Measurements from ENCODE around the gene SORBS1. TPM values are rescaled to one million over a fixed set of nuclear protein-coding genes. Genes with fewer than 3 reads are reported as not detected.
"Not testable (repeated sequence)": the region's sequence is repeated elsewhere in the genome, so short reads cannot be mapped to it uniquely, and the experiment has no call there.

SORBS1 gene
- total RNA-seq, 1 donor from 2014 or later: 1.1 TPM

- intact Hi-C loops (cut with micrococcal nuclease): no loop called here
These were observed 204.8 kb downstream of the SORBS1 start for GRCh38 chr10:95356190-95356955.

GRCh38 chr10:95355301-95355700, 205.9 kb downstream of the SORBS1 start:
- intact Hi-C loops (cut with micrococcal nuclease): no loop called here

- intact Hi-C loops (cut with micrococcal nuclease): no loop called here
These were observed 207.1 kb downstream of the SORBS1 start for GRCh38 chr10:95354110-95354509.

- intact Hi-C loops (cut with micrococcal nuclease): no loop called here
These were observed 208.0 kb downstream of the SORBS1 start for GRCh38 chr10:95353123-95353522.

GRCh38 chr10:95352684-95353083, 208.5 kb downstream of the SORBS1 start:
- intact Hi-C loops (cut with micrococcal nuclease): no loop called here

GRCh38 chr10:95350830-95351228, 210.3 kb downstream of the SORBS1 start:
- intact Hi-C loops (cut with micrococcal nuclease): no loop called here

- intact Hi-C loops (cut with micrococcal nuclease): no loop called here
These were observed 210.8 kb downstream of the SORBS1 start for GRCh38 chr10:95350219-95350829.

GRCh38 chr10:95347402-95347766, 213.8 kb downstream of the SORBS1 start:
- intact Hi-C loops (cut with micrococcal nuclease): not testable (repeated sequence)

- intact Hi-C loops (cut with micrococcal nuclease): no loop called here
These were observed 214.3 kb downstream of the SORBS1 start for GRCh38 chr10:95346715-95347401.

- intact Hi-C loops (cut with micrococcal nuclease): no loop called here
These were observed 217.6 kb downstream of the SORBS1 start for GRCh38 chr10:95343573-95343972.

GRCh38 chr10:95341716-95342130, 219.4 kb downstream of the SORBS1 start:
- intact Hi-C loops (cut with micrococcal nuclease): no loop called here

GRCh38 chr10:95339863-95340262, 221.3 kb downstream of the SORBS1 start:
- intact Hi-C loops (cut with micrococcal nuclease): no loop called here

- intact Hi-C loops (cut with micrococcal nuclease): no loop called here
These were observed 223.6 kb downstream of the SORBS1 start for GRCh38 chr10:95337423-95338160.

GRCh38 chr10:95336702-95337101, 224.5 kb downstream of the SORBS1 start:
- intact Hi-C loops (cut with micrococcal nuclease): no loop called here

- intact Hi-C loops (cut with micrococcal nuclease): no loop called here
These were observed 225.1 kb downstream of the SORBS1 start for GRCh38 chr10:95335933-95336699.

- intact Hi-C loops (cut with micrococcal nuclease): no loop called here
These were observed 226.4 kb downstream of the SORBS1 start for GRCh38 chr10:95334805-95335144.

GRCh38 chr10:95333997-95334804, 227.0 kb downstream of the SORBS1 start:
- intact Hi-C loops (cut with micrococcal nuclease): no loop called here

GRCh38 chr10:95332666-95333249, 228.4 kb downstream of the SORBS1 start:
- intact Hi-C loops (cut with micrococcal nuclease): no loop called here

GRCh38 chr10:95331596-95332130, 229.5 kb downstream of the SORBS1 start:
- intact Hi-C loops (cut with micrococcal nuclease): no loop called here
